Measurements from ENCODE around the gene SPIRE1.
"Not testable (repeated sequence)": the region's sequence is repeated elsewhere in the genome, so short reads cannot be mapped to it uniquely, and the experiment has no call there.

SPIRE1 gene

GRCh38 chr18:12645751-12646203 is 12.1 kb downstream of the SPIRE1 start:
- DNase-seq (ENCODE audit: low spot score) = no peak

DNA sequence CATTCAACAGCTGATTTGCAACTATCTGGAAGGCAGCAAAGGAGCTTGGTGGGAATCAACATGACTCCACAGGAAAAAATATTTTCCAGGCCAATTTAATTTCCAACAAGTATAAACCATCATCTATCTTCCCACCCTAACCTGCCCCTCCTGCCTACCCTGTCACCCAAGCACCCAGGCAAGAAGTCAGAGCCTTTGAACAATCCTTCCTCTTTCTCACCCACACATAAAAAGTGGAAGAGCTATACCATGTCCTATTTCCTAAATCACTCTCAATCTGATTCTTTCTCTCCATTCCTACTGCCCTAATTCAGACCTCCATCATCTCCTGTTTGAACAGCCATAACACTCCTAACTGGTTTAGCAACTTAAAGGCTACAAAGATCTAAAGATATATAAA is 12.7 kb downstream of the SPIRE1 start:
- DNase-seq (ENCODE audit: low spot score) = no peak

- DNase-seq (ENCODE audit: low spot score) = not testable (repeated sequence)
Observed at GRCh38 chr18:12643756-12644155, 14.2 kb downstream of the SPIRE1 start.

GRCh38 chr18:12640881-12641200 is 17.1 kb downstream of the SPIRE1 start:
- no peak for DNase-seq (ENCODE audit: low spot score)

DNA sequence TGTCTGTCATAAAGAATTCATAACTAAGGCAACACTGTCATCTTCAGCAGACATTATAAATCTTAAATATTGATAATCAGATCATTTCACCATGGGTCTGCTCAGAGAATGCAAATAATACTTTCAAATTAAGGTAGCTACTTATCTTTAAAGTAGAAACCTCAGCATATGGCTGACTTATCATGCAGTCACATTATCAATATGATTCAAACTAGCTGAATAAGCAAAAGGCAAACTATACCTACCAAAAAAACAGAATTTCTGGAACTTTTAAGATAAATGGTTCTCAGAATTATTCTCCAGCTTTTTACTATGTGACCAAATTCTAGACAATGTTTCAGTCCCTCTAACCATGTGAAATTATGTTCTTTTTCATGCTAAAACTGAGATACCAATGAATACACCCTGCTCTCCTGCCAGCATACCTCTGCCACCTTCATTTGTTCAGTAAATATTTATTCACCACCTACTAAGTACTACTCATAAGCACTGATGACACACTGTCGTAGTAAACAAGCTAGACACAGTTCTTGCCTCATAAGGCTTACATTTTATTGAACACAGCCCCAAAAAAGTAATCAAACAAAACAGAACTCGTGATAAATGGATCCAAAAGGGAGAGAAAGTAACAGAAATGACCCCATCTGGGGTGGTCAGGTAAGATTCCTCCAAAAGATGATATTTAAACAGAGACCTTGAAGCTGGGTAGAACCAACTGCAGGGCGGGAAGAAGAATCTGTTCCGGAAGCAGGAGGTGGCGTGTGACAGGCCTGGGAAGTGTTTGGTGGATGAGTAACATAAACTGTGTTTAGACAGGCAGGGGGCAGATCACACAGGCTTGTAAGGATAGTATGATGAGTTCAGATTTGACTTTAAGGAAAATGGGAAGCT is 17.7 kb downstream of the SPIRE1 start:
- no peak for DNase-seq (ENCODE audit: low spot score)

- DNase-seq (ENCODE audit: low spot score) = no peak
Observed at GRCh38 chr18:12638644-12639124, 19.2 kb downstream of the SPIRE1 start.

DNA sequence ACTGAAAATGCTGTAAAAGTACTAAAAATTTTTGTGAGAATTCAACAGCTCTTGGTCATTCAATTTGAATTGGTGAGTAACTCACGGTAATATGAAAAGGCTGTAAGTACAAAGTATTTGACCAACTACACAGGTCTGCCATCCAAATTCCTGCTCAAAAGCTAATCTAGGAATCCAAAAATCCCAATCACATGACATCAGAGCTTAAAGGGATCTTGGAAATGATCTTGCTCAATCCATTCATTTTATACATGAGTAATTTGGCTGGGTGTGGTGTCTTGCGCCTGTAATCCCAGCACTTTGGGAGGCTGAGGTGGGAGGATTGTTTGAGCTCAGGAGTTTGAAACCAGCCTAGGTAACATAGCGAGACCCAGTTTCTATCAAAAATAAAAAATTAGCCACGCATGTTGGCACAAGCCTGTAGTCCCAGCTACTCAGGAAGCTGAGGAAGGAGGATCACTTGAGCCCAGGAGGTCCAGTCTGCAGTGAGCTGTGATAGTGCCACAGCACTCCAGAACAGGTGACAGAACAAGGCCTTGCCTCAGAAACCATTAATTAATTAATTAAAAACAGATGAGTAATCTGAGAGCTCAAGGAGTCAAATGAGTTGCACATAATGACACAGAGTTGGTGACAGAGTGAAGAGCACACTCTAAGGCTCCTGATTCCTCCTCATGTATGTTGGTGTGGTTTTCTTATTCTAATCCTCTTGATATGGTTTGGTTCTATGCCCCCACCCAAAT is 19.8 kb downstream of the SPIRE1 start:
- DNase-seq (ENCODE audit: low spot score) = no peak

GRCh38 chr18:12637393-12637792 is 20.5 kb downstream of the SPIRE1 start:
- no peak for DNase-seq (ENCODE audit: low spot score)

GRCh38 chr18:12631831-12632477 is 26.0 kb downstream of the SPIRE1 start:
- no peak for DNase-seq (ENCODE audit: low spot score)

GRCh38 chr18:12630136-12630535 is 27.8 kb downstream of the SPIRE1 start:
- no peak for DNase-seq (ENCODE audit: low spot score)

- DNase-seq (ENCODE audit: low spot score) = no peak
Observed at GRCh38 chr18:12628706-12629702, 28.9 kb downstream of the SPIRE1 start.

GRCh38 chr18:12627199-12627598 is 30.7 kb downstream of the SPIRE1 start:
- DNase-seq (ENCODE audit: low spot score) = not testable (repeated sequence)

GRCh38 chr18:12625241-12625640 is 32.7 kb downstream of the SPIRE1 start:
- no peak for DNase-seq (ENCODE audit: low spot score)

DNA sequence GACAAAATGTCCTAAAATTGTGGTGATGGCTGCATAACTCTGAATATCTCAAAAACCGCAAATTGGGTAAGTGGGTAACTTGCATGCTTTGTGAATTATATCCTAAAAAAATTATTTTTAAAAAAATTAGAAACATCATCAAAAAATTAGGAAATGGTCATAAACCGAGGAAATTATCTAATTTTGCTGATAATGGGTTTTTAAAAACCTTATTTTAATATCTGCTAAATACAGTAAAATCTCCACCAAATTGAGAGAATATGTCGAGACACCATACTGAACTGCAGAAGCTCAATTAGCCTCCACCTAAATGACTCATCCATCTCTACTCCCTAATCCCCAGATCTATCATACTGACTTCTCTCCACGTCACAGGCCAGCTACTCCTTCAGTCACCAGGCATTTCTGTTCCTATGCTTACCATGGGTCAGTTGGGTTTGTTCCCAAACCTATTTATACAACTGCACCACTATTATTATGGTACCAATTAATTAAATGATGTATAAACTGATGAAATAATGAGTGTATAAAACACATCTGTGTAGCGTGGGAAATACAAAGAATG is 36.1 kb downstream of the SPIRE1 start:
- DNase-seq (ENCODE audit: low spot score) = no peak

DNA sequence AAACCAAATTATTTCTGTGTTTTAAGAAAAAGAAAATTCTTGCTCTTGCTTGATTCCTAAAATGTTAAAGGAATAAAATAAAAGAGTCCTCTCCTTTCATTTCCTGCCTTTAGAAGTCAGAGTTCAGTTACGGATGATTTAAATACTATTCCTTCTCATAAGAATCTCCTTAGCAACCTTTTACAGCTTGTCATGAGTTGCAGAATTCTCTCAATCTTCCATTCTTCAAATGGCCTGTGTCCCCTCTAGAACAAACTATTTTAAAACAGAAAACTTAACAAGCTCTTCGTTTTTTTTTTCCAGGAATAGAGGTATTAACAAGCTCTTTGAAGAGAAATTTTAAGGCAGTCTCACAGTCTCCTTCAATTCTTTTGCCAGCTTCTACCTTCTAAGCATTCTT is 42.2 kb downstream of the SPIRE1 start:
- no peak for DNase-seq (ENCODE audit: low spot score)

DNA sequence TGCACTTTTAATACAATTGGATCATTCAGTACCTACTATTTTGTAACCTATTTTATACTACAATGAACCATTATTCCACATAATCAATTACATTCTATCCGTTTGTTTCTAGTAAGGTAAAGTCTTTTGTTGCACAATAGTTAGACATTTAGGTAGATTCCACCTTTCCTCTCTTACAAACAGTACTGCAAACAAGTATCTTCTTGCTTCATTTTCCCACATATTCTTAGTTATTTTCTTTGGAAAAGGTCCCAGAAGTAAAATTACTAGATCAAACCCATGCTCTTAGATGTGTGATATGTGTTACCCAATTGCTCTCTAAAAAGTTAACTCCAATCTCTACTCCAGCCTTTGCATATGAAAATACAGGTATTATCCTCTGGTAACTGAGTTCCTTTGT is 49.6 kb downstream of the SPIRE1 start:
- DNase-seq (ENCODE audit: low spot score) = no peak

GRCh38 chr18:12606592-12607315 is 51.2 kb downstream of the SPIRE1 start:
- no peak for DNase-seq (ENCODE audit: low spot score)

DNA sequence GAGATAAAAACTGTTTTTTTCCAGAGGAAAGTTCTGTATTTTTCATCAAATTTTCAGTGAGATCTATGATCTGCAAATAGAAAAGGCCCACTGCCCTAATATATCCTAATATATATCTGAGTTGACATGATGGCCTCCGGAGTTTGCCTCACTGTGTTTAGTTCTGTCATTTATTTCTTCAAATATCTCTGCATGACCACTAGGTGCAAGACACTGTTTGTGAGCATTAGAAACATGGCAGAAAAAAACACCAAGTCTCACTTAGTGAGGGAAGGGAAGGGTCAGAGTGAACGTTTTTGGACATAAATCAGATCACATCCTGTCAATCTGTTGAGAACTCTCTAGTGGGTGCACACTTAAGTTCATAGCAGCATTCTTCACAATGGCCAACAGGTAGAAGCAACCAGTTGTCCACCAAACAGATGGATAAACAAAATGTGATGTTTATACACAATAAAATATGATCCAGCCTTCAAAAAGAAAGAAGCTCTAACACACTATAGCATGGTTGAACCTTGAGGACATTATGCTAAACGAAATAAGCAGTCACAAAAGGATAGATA is 53.4 kb downstream of the SPIRE1 start:
- DNase-seq (ENCODE audit: low spot score) = peak; percentile 22

DNA sequence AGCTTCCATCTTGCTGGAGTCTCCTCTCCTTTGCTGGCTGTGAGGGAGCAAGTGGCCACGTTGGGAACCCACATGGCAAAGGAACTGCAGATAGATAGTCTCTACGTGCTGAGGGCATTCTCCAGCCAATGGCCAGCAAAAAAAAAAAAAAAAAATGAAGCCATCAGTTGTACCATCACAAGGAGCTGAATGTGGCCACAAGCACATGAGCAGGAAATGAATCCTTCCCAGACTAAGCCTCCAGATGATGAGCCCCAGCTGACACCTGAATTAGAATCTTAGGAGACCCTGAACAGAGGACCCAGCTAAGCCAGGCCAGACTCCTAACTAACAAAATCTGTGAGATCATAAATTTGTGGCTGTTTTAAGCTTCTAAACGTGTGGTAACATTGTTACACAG is 57.9 kb downstream of the SPIRE1 start:
- no peak for DNase-seq (ENCODE audit: low spot score)

GRCh38 chr18:12599543-12599942 is 58.4 kb downstream of the SPIRE1 start:
- no peak for DNase-seq (ENCODE audit: low spot score)

All from NAMALWA (cell line).